ENCODE measurements around the gene REC8.

DNA sequence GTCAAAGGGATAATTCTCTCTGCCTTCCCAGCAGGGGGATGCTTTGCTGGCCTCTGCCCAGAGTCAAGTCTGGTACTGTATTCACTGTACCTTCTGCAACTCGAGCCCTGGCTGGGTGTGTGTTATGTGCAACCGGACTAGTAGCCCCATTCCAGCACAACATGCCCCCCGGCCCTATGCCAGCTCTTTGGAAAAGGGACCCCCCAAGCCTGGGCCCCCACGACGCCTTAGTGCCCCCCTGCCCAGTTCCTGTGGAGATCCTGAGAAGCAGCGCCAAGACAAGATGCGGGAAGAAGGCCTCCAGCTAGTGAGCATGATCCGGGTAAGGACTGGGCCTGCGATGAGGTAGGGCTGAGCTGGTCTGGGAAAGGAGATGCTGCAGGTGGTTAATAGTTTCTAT, 21.3 kb upstream of the REC8 start:
- TF ChIP-seq, protein P1, sequence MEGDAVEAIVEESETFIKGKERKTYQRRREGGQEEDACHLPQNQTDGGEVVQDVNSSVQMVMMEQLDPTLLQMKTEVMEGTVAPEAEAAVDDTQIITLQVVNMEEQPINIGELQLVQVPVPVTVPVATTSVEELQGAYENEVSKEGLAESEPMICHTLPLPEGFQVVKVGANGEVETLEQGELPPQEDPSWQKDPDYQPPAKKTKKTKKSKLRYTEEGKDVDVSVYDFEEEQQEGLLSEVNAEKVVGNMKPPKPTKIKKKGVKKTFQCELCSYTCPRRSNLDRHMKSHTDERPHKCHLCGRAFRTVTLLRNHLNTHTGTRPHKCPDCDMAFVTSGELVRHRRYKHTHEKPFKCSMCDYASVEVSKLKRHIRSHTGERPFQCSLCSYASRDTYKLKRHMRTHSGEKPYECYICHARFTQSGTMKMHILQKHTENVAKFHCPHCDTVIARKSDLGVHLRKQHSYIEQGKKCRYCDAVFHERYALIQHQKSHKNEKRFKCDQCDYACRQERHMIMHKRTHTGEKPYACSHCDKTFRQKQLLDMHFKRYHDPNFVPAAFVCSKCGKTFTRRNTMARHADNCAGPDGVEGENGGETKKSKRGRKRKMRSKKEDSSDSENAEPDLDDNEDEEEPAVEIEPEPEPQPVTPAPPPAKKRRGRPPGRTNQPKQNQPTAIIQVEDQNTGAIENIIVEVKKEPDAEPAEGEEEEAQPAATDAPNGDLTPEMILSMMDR (IDR thresholded peaks at IDR 0.05; ENCODE audit: borderline replicate concordance, extremely low read depth, low read length, poor library complexity, severe bottlenecking) = no peak
- TF ChIP-seq EZH2 (IDR thresholded peaks at IDR 0.05; ENCODE audit: borderline replicate concordance, low read depth, low read length, severe bottlenecking) = no peak

All from DND-41 (cell line).